Measurements from ENCODE around the gene MIF4GD.

MIF4GD gene

GRCh38 chr17:75242461-75243042, 28.5 kb downstream of the MIF4GD start:
- H3K27me3 ChIP-seq (ENCODE audit: control insufficient read depth, low read length): no peaks in the 10 kb centered on the region

GRCh38 chr17:75241996-75242460, 29.0 kb downstream of the MIF4GD start:
- no peak overlapping the region for H3K4me2 ChIP-seq (ENCODE audit: low read length)
- H4K20me1 ChIP-seq (ENCODE audit: control insufficient read depth, insufficient read depth, low read depth, low read length): peaks cover 4% of the 10 kb centered on the region; the same call in 1 of the 2 replicates
- H3K79me2 ChIP-seq (ENCODE audit: control insufficient read depth, low read length): peaks cover 6% of the 10 kb centered on the region

More at GRCh38 chr17:75242461-75243042, 28.5 kb downstream of the MIF4GD start:
- peaks cover 5% of the 10 kb centered on the region; the same call in 1 of the 2 replicates for H3F3A ChIP-seq (ENCODE audit: control insufficient read depth, insufficient read depth)
- H3K36me3 ChIP-seq (ENCODE audit: control insufficient read depth, low read length): peaks cover 91% of the 10 kb centered on the region
- H3K9me3 ChIP-seq (ENCODE audit: control insufficient read depth, insufficient read depth, low read length): no peaks in the 10 kb centered on the region
- peaks cover 4% of the 10 kb centered on the region; the same call in 1 of the 2 replicates for H4K20me1 ChIP-seq (ENCODE audit: control insufficient read depth, insufficient read depth, low read depth, low read length)
- peaks cover 41% of the 10 kb centered on the region for H3K4me1 ChIP-seq (ENCODE audit: control insufficient read depth, low read length)
- H3K9me2 ChIP-seq (replicated peaks; ENCODE audit: control insufficient read depth, low read length): no peaks in the 10 kb centered on the region
- H3K27ac ChIP-seq (ENCODE audit: low read depth, low read length): no peak overlapping the region
- H3K4me3 ChIP-seq (ENCODE audit: low read length): no peak overlapping the region
- no peak for TF ChIP-seq EZH2phosphoT487 (IDR thresholded peaks at IDR 0.05; ENCODE audit: borderline replicate concordance, low read length)
- no peak for TF ChIP-seq CTCF (IDR thresholded peaks at IDR 0.05; ENCODE audit: low read depth, low read length, poor library complexity, severe bottlenecking)
- no peak overlapping the region for H3K4me2 ChIP-seq (ENCODE audit: low read length)
- H3K79me2 ChIP-seq (ENCODE audit: control insufficient read depth, low read length): peaks cover 9% of the 10 kb centered on the region

GRCh38 chr17:75241502-75241901, 29.5 kb downstream of the MIF4GD start:
- Histone ChIP-seq H3K36me3 (ENCODE audit: control insufficient read depth, low read length) (peaks cover 96% of the 10 kb centered on the region), H3F3A (ENCODE audit: control insufficient read depth, insufficient read depth) (peaks cover 5% of the 10 kb centered on the region; the same call in 1 of the 2 replicates), H3K79me2 (ENCODE audit: control insufficient read depth, low read length) (peaks cover 1% of the 10 kb centered on the region), H3K27ac (ENCODE audit: low read depth, low read length) (no peak overlapping the region), H3K4me1 (ENCODE audit: control insufficient read depth, low read length) (peaks cover 39% of the 10 kb centered on the region), H4K20me1 (ENCODE audit: control insufficient read depth, insufficient read depth, low read depth, low read length) (peaks cover 4% of the 10 kb centered on the region; the same call in 1 of the 2 replicates), H3K9me3 (ENCODE audit: control insufficient read depth, insufficient read depth, low read length) (no peaks in the 10 kb centered on the region), H3K4me3 (ENCODE audit: low read length) (no peak overlapping the region), H3K9me2 (replicated peaks; ENCODE audit: control insufficient read depth, low read length) (no peaks in the 10 kb centered on the region), H3K27me3 (ENCODE audit: control insufficient read depth, low read length) (no peaks in the 10 kb centered on the region), H3K4me2 (ENCODE audit: low read length) (no peak overlapping the region)
- TF ChIP-seq EZH2phosphoT487 (IDR thresholded peaks at IDR 0.05; ENCODE audit: borderline replicate concordance, low read length): no peak
- no peak for TF ChIP-seq CTCF (IDR thresholded peaks at IDR 0.05; ENCODE audit: low read depth, low read length, poor library complexity, severe bottlenecking)

More at GRCh38 chr17:75241996-75242460, 29.0 kb downstream of the MIF4GD start:
- Histone ChIP-seq H3K4me1 (ENCODE audit: control insufficient read depth, low read length) (peaks cover 41% of the 10 kb centered on the region), H3K36me3 (ENCODE audit: control insufficient read depth, low read length) (peaks cover 94% of the 10 kb centered on the region), H3K4me3 (ENCODE audit: low read length) (no peak overlapping the region), H3K9me3 (ENCODE audit: control insufficient read depth, insufficient read depth, low read length) (no peaks in the 10 kb centered on the region), H3K27ac (ENCODE audit: low read depth, low read length) (no peak overlapping the region), H3K27me3 (ENCODE audit: control insufficient read depth, low read length) (no peaks in the 10 kb centered on the region), H3F3A (ENCODE audit: control insufficient read depth, insufficient read depth) (peaks cover 5% of the 10 kb centered on the region; the same call in 1 of the 2 replicates), H3K9me2 (replicated peaks; ENCODE audit: control insufficient read depth, low read length) (no peaks in the 10 kb centered on the region)
- TF ChIP-seq EZH2phosphoT487 (IDR thresholded peaks at IDR 0.05; ENCODE audit: borderline replicate concordance, low read length) (no peak), CTCF (IDR thresholded peaks at IDR 0.05; ENCODE audit: low read depth, low read length, poor library complexity, severe bottlenecking) (no peak)

Measured in DOHH2 (cell line).